Endothelial cell of umbilical vein (primary cell): Measurements from ENCODE around the gene UBR4. TPM values are rescaled to one million over a fixed set of nuclear protein-coding genes. Genes with fewer than 3 reads are reported as not detected.

Experiments used
- BruUV-seq: library from RNA; stranded (reverse); fragments of 400-500 nt; replicated peaks from 2 replicates; lab custom pipeline; 2021; lab: Mats Ljungman, UMichigan
- CTCF ChIA-PET: fragments of 300-600, 350-600 bp; sonication (Branson Sonifier 250); formaldehyde crosslinking; loops from one replicate; lab custom pipeline; 2021; ENCODE audit warnings: antibody characterized with exemption, inconsistent platforms; lab: Charles Lee
- POLR2A ChIA-PET: fragments of 300-600, 350-600 bp; sonication (Branson Sonifier 250); formaldehyde crosslinking; loops from one replicate; lab custom pipeline; 2021; ENCODE audit warnings: antibody characterized with exemption, inconsistent platforms; lab: Charles Lee
- DNase-seq: peaks from one replicate; pipeline ENCODE4 v3.0.0-alpha.2; 2011; ENCODE audit warnings: low read depth, low spot score
- FAIRE-seq: peaks from 2 replicates; lab custom pipeline; 2011; peaks lifted over from hg19 to GRCh38; lab: Jason Lieb, UNC
- H2AFZ ChIP-seq: 2 replicates; pipeline ENCODE4 v1.6.0; 2012; ENCODE audit warnings: low read depth, low read length, control low read depth, inconsistent platforms
- H3K27ac ChIP-seq: 2 replicates; pipeline ENCODE4 v1.5.1; 2011; ENCODE audit warnings: low read depth, mild to moderate bottlenecking, control low read depth, low read length, moderate library complexity; ENCODE audit not compliant: insufficient read depth
- H3K27me3 ChIP-seq, 2 experiments: 2 replicates each; pipeline versions ENCODE4 v1.6.0 to v1.6.1; 2011; ENCODE audit warnings: low read length in 2 of 2, mixed read lengths in 1 of 2; ENCODE audit not compliant: control insufficient read depth in 2 of 2, insufficient read depth in 2 of 2
- H3K36me3 ChIP-seq, 2 experiments: 2 replicates in 1 of 2; 3 replicates in 1 of 2; pipeline ENCODE4 v1.5.1; 2011; ENCODE audit warnings: low read length in 2 of 2, mild to moderate bottlenecking in 1 of 2, moderate library complexity in 1 of 2; ENCODE audit not compliant: control insufficient read depth in 2 of 2, insufficient read depth in 2 of 2; ENCODE audit errors: extremely low read depth in 1 of 2
- H3K4me1 ChIP-seq: 3 replicates; pipeline ENCODE4 v1.5.1; 2011; ENCODE audit warnings: mild to moderate bottlenecking, low read length; ENCODE audit not compliant: control insufficient read depth, insufficient read depth; ENCODE audit errors: extremely low read depth
- H3K4me2 ChIP-seq: 2 replicates; pipeline ENCODE4 v1.6.1; 2011; ENCODE audit warnings: low read length, control low read depth, mixed read lengths; ENCODE audit not compliant: insufficient read depth
- H3K4me3 ChIP-seq, 3 experiments: fragments of 200-600 bp in 1 of 3; sonication (generic), shearing (Covaris generic) in 1 of 3; replicated peaks in 1 of 3; 2 replicates each; pipeline ENCODE4 v1.5.1; 2011 to 2016; ENCODE audit warnings: control low read depth in 3 of 3, low read length in 3 of 3, mild to moderate bottlenecking in 2 of 3, inconsistent platforms in 1 of 3, low read depth in 1 of 3, moderate library complexity in 1 of 3; ENCODE audit not compliant: insufficient read depth in 1 of 3
- H3K79me2 ChIP-seq: 2 replicates; pipeline ENCODE4 v1.6.0; 2012; ENCODE audit warnings: low read length, inconsistent platforms; ENCODE audit not compliant: control insufficient read depth, insufficient read depth
- H3K9ac ChIP-seq: replicated peaks from 2 replicates; pipeline ENCODE3; 2011; ENCODE audit warnings: low read length, control low read depth; ENCODE audit not compliant: insufficient read depth; ENCODE audit errors: extremely low read depth
- H3K9me1 ChIP-seq: replicated peaks from 3 replicates; pipeline ENCODE4 v1.6.0; 2011; ENCODE audit warnings: mild to moderate bottlenecking, low read length; ENCODE audit not compliant: control insufficient read depth, insufficient read depth; ENCODE audit errors: extremely low read depth
- H3K9me3 ChIP-seq: replicated peaks from 2 replicates; pipeline ENCODE4 v1.5.1; 2012; ENCODE audit warnings: low read length, inconsistent platforms; ENCODE audit not compliant: control insufficient read depth, insufficient read depth
- H4K20me1 ChIP-seq: replicated peaks from 2 replicates; pipeline ENCODE3; 2011; ENCODE audit warnings: mild to moderate bottlenecking, low read length; ENCODE audit not compliant: control insufficient read depth, insufficient read depth; ENCODE audit errors: extremely low read depth
- CTCF ChIP-seq, 2 donors: IDR thresholded peaks; 1 replicate in 1 of 2; 2 replicates in 1 of 2; pipeline ENCODE4 v1.5.1; 2011; ENCODE audit warnings: low read length in 2 of 2, mild to moderate bottlenecking in 2 of 2, moderate library complexity in 2 of 2, control low read depth in 1 of 2, inconsistent platforms in 1 of 2, low read depth in 1 of 2; ENCODE audit not compliant: insufficient read depth in 1 of 2; ENCODE audit errors: extremely low read depth in 1 of 2
- EZH2 ChIP-seq: IDR thresholded peaks from 2 replicates; pipeline ENCODE4 v1.6.1; 2012; ENCODE audit warnings: borderline replicate concordance, low read depth, mild to moderate bottlenecking, moderate library complexity, low read length, inconsistent platforms; ENCODE audit not compliant: severe bottlenecking
- FOS ChIP-seq: IDR thresholded peaks from 2 replicates; pipeline ENCODE4 v1.6.1; 2011; ENCODE audit warnings: mild to moderate bottlenecking, low read length, moderate library complexity, borderline replicate concordance; ENCODE audit not compliant: insufficient read depth
- GATA2 ChIP-seq: IDR thresholded peaks from 2 replicates; pipeline ENCODE4 v1.7.0; 2011; ENCODE audit warnings: low read depth, mild to moderate bottlenecking, moderate library complexity, mixed read lengths, low read length; ENCODE audit not compliant: insufficient read length, insufficient read depth
- MYC ChIP-seq: IDR thresholded peaks from one replicate; pipeline ENCODE4 v1.6.1; 2011; ENCODE audit warnings: mild to moderate bottlenecking, low read depth, low read length
- POLR2AphosphoS5 ChIP-seq: IDR thresholded peaks from 2 replicates; pipeline ENCODE4 v1.6.1; 2012; ENCODE audit warnings: low read depth, mild to moderate bottlenecking, control low read depth, low read length, moderate library complexity; ENCODE audit not compliant: insufficient read depth
- dilution Hi-C: fragments of 300-500 bp; cut with MboI; formaldehyde crosslinking; loops from one replicate; pipeline ENCODE4 v1.15.0; 2019; ENCODE audit warnings: low sequenced_read_pairs; ENCODE audit not compliant: extremely low pct_ligation_motif_present
- intact Hi-C: fragments of 100-400 bp; cut with micrococcal nuclease; formaldehyde crosslinking; loops from one replicate; pipeline ENCODE4 v1.10.0; 2022
- polyA plus RNA-seq, 4 experiments: library from polyadenylated mRNA; depleted of rRNA in 3 of 4; stranded (reverse) in 3 of 4; unstranded in 1 of 4; fragments of >200 nt; gene quantifications; 2 replicates each; pipeline versions ENCODE4 v1.2.1 to v1.2.3, GENCODE V29; 2011 to 2012; ENCODE audit warnings: missing spikeins in 1 of 4
- total RNA-seq: library from RNA; stranded (reverse); gene quantifications from 2 replicates; pipeline ENCODE4 v1.2.3, GENCODE V29; 2021

UBR4 gene
- total and polyA plus RNA-seq, 2 donors (not counting 3 experiments of a cell fraction or from before 2014, with no cell fraction given) = 125 to 150 TPM

DNA sequence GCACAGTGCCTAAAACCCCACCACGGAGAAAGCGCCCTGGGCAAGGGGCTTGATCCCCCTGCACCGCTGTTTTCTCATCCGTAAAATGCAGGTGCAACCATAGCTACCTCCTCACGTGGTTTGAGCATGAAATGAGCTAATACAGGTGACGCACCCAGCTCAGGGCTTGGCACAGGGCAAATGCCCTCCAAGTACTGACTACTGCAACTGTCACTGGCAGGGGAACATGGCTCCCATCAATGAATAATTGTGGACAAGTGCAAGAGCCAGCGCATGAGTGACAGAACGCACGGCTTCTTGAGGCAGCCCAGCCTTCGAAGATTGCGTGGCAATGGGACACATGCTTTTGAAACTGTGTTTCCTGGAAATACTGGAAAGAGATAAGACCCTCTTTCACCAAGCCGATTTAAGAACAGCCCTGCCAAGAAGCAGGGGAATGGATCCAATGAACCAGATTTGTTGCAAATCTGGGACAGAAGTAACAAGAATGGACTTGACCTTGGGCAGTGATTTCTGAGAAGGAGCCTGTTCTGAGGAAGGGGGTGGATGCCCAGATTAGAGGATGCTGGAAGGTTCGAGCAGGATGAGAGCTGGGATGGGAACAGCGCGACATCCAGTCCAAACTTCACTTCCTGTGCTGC is 160.8 kb downstream of the UBR4 start:
- BruUV-seq = no TSS peak
- intact Hi-C loops = no loop called here
- ChIA-PET CTCF (interaction anchor here (1.2 to 3.9 kb wide), 3 partner anchors 16 to 165 kb away, joined by 3 to 13 read pairs (median 6); no protein-coding TSS in a partner anchor), POLR2A (no interaction called here)
- Histone ChIP-seq H3K4me3 (no peak overlapping the region), H3K27ac (no peak overlapping the region), H3K4me2 (no peak overlapping the region), H3K9me1 (no peaks in the 10 kb centered on the region), H3K79me2 (no peaks in the 10 kb centered on the region), H3K36me3 (no peaks in the 10 kb centered on the region), H3K4me1 (no peaks in the 10 kb centered on the region), H3K27me3 (peaks cover under 1 to 4% of the 10 kb centered on the region in 2 experiments), H3K9ac (no peak overlapping the region), H2AFZ (no peak overlapping the region), H4K20me1 (no peaks in the 10 kb centered on the region), H3K9me3 (no peaks in the 10 kb centered on the region)
- dilution Hi-C loops = no loop called here
- TF ChIP-seq EZH2 (no peak), FOS (no peak), MYC (no peak), POLR2AphosphoS5 (no peak), CTCF (IDR thresholded peaks at IDR 0.05; ENCODE audit: extremely low read depth in 1 of 2, insufficient read depth in 1 of 2, low read depth in 1 of 2, low read length in 2 of 2) (no peak), GATA2 (no peak)
- DNase-seq (no peak), FAIRE-seq (no peak)
